Measurements from ENCODE around the gene FARP1. TPM values are rescaled to one million over a fixed set of nuclear protein-coding genes. Genes with fewer than 3 reads are reported as not detected.

FARP1 gene
- total RNA-seq, 1 donor from 2014 or later, result 110 TPM

GRCh38 chr13:98485561-98485960 is 342.7 kb downstream of the FARP1 start:
- ATAC-seq, result no peak
- no peak for DNase-seq
- H3K27me3 ChIP-seq (ENCODE audit: low read depth), result no peaks in the 10 kb centered on the region
- intact Hi-C loops (cut with DNase I), result no loop called here
- no peak for TF ChIP-seq CTCF (IDR thresholded peaks at IDR 0.05)
- peaks cover 6% of the 10 kb centered on the region for H3K36me3 ChIP-seq
- peak overlapping the region; percentile 81 for H3K27ac ChIP-seq
- H3K9me3 ChIP-seq, result no peaks in the 10 kb centered on the region
- peaks cover 73% of the 10 kb centered on the region for H3K4me1 ChIP-seq
- H3K4me3 ChIP-seq, result no peak overlapping the region

- ATAC-seq (no peak), DNase-seq (no peak)
- peaks cover 1% of the 10 kb centered on the region for H3K36me3 ChIP-seq
- no peak for TF ChIP-seq CTCF (IDR thresholded peaks at IDR 0.05)
- no peaks in the 10 kb centered on the region for H3K9me3 ChIP-seq
- intact Hi-C loops (cut with DNase I), result no loop called here
- H3K4me3 ChIP-seq, result no peak overlapping the region
- no peak overlapping the region for H3K27ac ChIP-seq
- H3K27me3 ChIP-seq (ENCODE audit: low read depth), result no peaks in the 10 kb centered on the region
- peaks cover 70% of the 10 kb centered on the region for H3K4me1 ChIP-seq
Measured at GRCh38 chr13:98486412-98486811, 343.5 kb downstream of the FARP1 start.

GRCh38 chr13:98487016-98487415 is 344.1 kb downstream of the FARP1 start:
- Histone ChIP-seq H3K9me3 (no peaks in the 10 kb centered on the region), H3K27ac (no peak overlapping the region), H3K27me3 (ENCODE audit: low read depth) (no peaks in the 10 kb centered on the region), H3K4me3 (no peak overlapping the region), H3K36me3 (no peaks in the 10 kb centered on the region), H3K4me1 (peaks cover 64% of the 10 kb centered on the region)
- DNase-seq (no peak), ATAC-seq (no peak)
- no peak for TF ChIP-seq CTCF (IDR thresholded peaks at IDR 0.05)
- intact Hi-C loops (cut with DNase I), result no loop called here

GRCh38 chr13:98487522-98487921 is 344.6 kb downstream of the FARP1 start:
- peaks cover 59% of the 10 kb centered on the region for H3K4me1 ChIP-seq
- H3K36me3 ChIP-seq, result no peaks in the 10 kb centered on the region
- DNase-seq (no peak), ATAC-seq (no peak)
- no peaks in the 10 kb centered on the region for H3K9me3 ChIP-seq
- intact Hi-C loops (cut with DNase I), result no loop called here
- no peak overlapping the region for H3K27ac ChIP-seq
- H3K4me3 ChIP-seq, result no peak overlapping the region
- no peaks in the 10 kb centered on the region for H3K27me3 ChIP-seq (ENCODE audit: low read depth)
- TF ChIP-seq CTCF (IDR thresholded peaks at IDR 0.05), result no peak

- intact Hi-C loops (cut with DNase I), result no loop called here
- H3K36me3 ChIP-seq, result no peaks in the 10 kb centered on the region
Measured at GRCh38 chr13:98488736-98489135, 345.8 kb downstream of the FARP1 start.

More at GRCh38 chr13:98488736-98489135, 345.8 kb downstream of the FARP1 start:
- peaks cover 56% of the 10 kb centered on the region for H3K4me1 ChIP-seq
- no peak for TF ChIP-seq CTCF (IDR thresholded peaks at IDR 0.05)
- ATAC-seq (no peak), DNase-seq (no peak)
- H3K27ac ChIP-seq, result no peak overlapping the region
- H3K27me3 ChIP-seq (ENCODE audit: low read depth), result no peaks in the 10 kb centered on the region
- no peak overlapping the region for H3K4me3 ChIP-seq
- no peaks in the 10 kb centered on the region for H3K9me3 ChIP-seq

Measured in lower lobe of right lung (tissue), 2 donors.